HG02571 (cell line): ENCODE results near the gene SLC35A4.

Experiments
- ATAC-seq: cut with Tn5 transposase; IDR thresholded peaks from one replicate; pipeline ENCODE4 v1.9.1; 2021; ENCODE audit warnings: mild to moderate bottlenecking, moderate library complexity; ENCODE audit not compliant: unreplicated experiment

SLC35A4 gene, protein sequence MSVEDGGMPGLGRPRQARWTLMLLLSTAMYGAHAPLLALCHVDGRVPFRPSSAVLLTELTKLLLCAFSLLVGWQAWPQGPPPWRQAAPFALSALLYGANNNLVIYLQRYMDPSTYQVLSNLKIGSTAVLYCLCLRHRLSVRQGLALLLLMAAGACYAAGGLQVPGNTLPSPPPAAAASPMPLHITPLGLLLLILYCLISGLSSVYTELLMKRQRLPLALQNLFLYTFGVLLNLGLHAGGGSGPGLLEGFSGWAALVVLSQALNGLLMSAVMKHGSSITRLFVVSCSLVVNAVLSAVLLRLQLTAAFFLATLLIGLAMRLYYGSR

DNA sequence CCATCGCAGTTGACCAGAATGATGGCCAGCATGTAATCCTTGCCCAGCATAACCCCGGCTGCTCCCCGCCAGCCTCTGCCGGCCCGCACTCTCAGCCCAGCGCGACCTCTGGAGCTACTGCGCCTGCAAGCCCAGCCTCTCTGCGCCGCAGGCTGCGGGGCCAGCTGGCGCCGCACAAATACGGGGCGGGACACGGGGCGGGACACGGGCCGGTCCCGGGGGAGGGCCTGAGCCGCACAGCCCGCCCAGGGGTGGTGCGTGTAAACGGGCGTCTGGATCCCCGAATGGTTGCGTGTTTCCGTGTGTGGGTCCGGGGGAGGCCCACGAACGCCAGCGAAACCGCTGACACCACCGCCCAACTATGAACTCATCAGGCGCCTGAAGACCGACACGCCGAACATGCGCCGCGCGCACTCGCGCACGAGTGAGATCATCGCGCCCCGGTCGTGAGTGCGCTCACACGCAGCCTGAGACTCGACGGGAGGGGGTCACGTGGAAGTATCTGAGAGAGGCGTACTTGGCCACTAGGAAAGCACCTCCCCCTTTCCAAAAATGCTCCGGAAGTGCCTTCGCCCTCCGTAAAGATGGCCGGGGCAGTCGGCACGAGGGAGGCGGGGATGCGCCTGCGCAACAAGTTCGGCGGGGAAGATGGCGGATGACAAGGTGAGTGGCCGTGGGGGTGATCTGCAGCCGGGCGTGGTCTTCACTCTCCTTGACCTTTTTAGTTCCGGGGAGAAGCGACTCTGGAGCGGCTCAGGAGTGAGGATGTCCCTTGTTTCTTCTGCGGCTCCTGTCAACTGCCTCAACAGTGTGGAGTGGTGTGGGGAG, at the start of gene SLC35A4, which contains the start of gene APBB3:
SLC35A4 (plus strand) TSS at position 633 of the 828 bp plus-strand sequence. CDS start 2,342 bp downstream, outside the sequence.
APBB3 (minus strand) TSS at position 403 of the 828 bp plus-strand sequence; CDS start at position 50, 353 bp downstream.
- ATAC-seq, result peak; percentile 87

DNA sequence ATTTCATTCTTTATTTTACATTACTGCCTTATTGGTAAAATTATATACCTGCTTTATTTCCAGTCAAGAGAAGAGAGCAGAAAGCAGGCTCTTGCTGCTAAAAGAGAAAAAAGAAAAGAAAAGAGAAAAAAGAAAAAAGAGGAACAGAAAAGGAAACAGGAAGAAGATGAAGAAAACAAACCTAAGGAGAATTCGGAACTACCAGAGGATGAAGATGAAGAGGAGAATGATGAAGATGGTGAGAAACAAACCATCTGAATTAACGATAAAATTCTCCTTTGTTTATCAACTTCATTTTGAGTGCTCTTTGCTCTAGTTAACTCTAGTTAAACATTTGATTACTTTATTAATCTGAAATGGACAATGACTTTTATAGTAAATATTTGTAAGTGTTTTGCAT, 40.6 kb upstream of the SLC35A4 start:
- ATAC-seq, result no peak

DNA sequence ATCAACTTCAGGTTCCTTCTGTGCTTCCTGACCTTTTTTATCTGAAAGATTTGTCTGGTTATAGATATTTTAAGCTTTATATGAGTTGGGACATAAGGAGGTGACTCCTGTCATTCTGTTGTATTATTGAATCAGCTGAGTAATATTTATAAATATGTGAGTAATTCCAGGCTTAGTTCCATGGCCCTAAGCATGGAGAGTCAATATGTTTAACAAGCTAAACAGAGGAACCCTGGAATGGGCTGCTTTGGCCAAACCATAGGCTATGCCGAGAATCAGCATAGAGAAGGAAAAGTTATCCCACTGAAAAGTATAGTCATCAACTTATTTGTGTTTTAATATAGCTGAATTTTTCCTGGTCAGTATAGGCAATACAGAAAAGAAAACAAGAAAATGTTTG, 24.4 kb upstream of the SLC35A4 start:
- no peak for ATAC-seq

DNA sequence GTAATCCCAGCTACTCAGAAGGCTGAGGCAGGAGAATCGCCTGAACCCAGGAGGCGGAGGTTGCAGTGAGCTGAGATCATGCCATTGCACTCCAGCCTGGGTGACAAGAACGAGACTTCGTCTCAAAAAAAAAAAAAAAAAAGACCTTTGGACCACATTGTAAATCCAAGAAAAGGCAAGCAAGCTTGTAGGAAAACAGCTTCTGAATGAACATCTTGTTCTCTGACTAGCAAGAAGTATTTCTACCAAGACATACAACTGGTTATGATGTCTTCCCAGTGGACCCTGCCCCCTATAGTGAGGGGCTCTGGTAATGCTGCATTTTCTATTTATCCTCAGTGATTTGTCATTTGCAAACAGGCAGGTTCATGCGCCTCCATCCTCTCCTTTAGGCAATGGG, 21.7 kb upstream of the SLC35A4 start:
- no peak for ATAC-seq

DNA sequence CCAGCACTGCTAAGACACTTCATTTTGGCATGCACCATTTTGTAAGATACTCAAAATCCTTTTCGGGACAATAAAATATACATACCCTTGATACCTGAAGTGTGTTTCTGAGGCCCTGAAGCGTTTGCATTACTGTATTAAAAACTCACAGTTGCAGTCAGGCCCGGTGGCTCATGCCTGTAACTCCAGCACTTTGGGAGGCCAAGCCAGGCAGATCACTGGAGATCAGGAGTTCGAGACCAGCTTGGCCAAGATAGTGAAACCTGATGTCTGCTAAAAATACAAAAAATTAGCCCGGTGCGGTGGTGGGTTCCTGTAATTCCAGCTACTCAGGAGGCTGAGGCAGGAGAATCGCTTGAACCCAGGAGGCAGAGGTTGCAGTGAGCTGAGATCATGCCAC, 19.6 kb upstream of the SLC35A4 start:
- no peak for ATAC-seq

DNA sequence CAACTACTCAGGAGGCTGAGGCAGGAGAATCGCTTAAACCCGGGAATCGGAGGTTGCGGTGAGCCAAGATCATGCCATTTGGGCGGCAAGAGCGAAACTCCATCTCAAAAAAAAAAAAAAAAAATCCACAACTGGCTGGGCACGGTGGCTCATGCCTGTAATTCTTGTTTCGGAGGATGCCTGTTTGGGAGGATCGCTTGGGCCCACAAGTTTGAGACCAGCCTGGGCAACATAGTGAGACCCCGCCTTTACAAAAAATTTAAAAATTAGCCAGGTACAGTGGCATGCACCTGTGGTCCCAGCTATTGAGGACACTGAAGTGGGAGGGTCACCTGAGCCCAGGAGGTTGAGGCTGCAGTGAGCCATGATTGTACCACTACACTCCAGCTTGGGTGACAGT, 19.0 kb upstream of the SLC35A4 start:
- no peak for ATAC-seq

DNA sequence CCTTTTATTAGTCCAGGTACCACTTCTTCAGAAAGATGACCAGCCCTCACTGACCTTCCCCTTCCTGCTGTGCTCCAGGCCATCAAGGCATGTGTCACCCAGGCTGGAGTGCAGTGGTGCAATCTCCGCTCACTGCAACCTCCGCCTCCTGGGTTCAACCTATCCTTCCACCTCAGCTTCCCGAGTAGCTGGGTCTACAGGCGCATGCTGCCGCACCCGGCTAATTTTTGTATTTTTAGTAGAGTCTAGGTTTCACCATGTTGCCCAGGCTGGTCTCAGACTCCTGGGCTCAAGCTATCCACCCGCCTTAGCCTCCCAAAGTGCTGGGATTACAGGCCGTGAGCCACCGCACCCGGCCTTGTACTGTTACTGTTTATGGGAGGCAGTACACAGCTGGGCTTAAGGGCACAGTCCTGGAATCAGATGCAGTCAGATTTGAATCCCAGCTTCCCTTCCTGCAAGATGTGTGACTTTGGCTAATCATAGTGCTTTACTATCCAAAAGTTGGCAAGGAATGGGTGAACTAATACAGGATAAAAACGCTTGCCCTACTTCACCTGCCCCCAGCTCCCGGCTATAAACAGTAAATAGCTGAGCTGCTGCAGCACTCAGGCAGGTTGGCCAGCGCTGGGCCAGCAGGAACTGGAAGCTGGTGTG, 17.6 kb upstream of the SLC35A4 start:
- ATAC-seq, result peak; percentile 6

DNA sequence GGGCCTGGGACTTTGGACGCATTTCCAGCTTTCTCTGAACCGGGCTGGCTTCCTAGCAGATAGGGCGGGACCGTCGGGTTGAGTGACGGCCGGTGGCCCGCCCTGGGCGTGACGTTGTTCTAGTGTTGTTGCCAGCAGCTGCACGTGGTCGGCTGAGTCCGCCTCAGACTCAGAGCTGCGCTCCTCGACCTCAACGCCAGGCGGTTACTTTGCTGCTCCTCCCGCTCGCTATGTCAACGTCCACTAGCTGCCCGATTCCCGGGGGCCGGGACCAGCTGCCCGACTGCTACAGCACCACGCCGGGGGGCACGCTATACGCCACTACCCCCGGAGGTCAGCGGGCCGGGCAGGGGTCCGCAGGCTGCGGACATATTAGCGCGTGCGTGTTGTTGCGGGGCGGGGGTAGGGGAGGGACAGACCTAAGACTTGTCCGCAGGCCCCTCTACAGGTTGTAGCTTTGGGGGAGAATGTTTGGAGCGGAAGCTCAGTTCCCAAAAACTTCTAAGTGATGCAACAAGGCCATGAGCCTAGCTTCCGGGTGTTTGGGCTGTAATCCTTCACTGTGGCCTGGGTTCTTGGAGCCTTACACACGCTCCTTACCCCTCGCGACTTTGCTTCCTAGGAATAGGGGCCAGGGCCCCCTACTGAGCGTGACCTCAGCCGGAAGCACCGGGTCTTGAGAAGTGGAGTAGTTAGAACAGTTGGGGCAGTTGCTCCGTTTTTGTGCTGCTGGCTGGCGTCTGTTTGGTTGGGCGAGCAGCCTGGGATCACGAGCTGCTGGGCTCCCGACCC, 16.9 kb upstream of the SLC35A4 start, which contains the start of gene EIF4EBP3:
EIF4EBP3 (plus strand) TSS at position 155 of the 792 bp plus-strand sequence; CDS start at position 231, 76 bp downstream.
- ATAC-seq, result peak; percentile 97

DNA sequence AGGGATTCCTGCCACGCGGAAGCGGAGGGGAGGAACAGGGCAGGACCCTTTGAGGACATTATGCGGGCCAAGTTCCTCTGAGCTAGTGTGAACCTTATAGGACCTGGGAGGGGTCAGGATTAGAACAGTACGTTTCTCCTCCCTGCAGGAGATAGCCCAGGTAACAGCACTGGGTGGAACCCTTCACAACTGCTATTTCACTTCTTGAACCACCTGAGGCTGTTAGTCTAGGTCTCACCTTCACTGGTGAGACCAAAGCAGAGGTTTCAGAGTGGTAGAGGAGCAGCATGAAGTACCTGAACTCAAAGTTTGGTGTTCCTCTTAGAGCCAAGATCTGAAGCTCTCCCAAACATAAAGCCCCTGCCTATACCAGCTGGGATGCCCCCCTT, 16.3 kb upstream of the SLC35A4 start:
- ATAC-seq, result no peak

DNA sequence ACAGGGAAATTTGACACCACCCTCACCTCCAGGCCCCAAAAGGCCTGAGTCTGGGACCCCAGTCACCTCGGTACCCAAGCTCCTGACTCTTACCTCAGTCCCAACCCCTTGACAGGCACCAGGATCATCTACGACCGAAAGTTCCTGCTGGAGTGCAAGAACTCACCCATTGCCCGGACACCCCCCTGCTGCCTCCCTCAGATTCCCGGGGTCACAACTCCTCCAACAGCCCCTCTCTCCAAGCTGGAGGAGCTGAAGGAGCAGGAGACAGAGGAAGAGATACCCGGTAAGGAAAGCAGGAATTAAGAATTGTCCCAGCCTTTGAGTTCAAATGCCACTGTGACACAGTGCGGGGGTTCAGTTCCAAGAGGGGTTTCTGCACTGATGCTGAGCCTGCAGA, 15.8 kb upstream of the SLC35A4 start:
- ATAC-seq, result no peak

DNA sequence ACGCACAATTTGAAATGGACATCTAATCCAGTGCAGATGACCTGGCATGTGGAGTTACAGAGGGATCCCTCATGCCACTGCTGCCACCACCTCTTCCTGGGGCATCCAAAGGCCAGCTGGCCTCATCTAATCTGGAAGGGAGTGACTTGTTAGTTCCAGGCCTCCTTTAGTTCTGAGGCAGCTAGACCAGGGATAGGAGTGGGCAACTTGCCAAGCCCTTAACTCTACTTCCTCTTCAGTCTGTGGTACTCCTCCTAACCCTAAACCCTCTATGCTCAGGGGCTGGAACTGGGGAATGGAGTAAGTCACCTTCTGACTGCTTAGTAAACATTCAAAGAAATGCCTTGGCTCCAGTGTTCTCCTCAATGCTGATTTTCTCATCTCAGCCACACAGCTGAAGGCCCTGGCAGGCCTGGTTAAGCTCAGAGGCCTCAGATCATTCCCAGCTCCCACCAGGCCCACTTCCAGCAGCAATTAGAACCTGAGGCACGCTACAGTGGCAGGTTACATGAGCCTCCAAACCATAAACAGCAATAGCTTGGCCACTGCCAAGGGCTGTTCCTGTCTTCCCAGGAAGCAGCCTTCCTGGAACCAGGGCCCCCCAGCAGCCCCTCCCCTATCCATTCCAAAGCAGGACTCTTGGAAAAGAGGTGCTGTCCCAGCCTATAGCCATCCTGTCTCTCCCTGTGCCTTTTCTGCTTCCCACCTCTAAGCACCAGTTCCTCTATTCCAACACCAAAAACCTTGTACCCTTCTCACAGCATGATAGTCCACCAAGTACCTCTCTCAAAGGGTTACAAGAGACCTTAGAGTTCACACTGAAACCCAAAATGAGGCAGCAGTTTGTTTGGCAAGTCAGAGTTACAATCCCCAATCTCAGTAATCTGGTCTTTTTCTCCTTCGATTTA, 15.1 kb upstream of the SLC35A4 start:
- no peak for ATAC-seq

DNA sequence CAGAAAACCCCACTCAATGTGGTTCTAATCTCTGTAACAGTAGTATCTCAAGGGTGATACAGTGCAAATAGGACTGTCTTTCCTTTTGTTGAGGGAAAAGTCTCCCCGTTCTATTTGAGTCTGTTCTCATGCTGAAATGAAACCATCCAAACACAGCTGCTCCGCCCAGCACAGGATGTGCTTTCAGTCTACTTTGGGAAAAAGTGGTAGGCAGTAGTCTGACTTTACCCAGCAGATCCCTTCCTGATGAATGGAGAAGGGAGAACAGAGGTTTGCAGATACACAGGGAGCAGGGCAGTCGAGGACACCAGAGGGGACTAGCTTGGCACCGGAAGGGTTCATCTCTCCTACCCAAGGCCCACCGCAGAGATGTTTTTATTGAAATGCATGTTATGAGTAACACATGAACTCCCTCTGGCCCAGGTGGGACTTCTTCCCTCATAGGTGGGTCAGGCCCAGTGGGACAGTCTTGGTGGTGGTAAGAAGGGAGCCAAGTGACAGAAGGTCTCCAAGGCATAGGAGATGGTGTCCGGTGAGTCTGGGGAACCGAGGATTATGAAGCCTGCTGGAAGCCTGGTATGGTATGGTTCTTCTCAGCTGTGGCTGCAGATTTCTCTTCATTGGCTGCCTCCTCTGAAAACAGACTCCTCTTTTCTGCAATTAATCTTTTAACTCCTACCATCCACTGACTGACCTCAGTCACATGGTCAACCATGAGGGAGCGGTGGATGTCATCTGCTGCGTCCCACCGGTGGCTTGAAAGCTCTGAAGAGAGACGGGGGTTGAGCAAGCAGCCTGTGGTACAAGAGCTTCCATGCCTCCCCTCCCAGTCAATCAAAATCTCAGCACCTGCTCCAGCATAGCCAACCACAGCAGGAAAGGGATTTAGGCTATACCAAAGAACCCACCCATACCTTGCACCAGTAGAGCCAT, 14.2 kb upstream of the SLC35A4 start:
- ATAC-seq, result no peak

DNA sequence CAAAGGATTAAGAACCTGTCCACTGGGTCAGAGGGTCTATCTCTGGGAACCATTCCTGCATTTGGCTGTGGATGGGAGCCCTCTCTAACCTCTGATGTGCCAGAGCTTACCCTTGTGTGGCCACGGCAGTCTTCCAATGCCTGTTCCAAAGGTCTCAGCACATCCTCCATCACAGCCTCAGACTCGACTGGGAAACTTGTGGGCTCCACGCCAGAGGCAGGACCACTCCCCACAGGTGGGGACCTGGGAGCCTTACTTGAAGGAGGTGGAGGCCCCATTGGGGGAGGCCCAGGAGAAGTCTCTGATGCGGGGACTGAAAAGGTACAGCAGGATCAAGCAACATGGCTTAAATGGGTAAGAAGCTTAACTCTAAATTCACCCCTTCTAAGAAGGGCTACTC, 12.8 kb upstream of the SLC35A4 start:
- no peak for ATAC-seq

DNA sequence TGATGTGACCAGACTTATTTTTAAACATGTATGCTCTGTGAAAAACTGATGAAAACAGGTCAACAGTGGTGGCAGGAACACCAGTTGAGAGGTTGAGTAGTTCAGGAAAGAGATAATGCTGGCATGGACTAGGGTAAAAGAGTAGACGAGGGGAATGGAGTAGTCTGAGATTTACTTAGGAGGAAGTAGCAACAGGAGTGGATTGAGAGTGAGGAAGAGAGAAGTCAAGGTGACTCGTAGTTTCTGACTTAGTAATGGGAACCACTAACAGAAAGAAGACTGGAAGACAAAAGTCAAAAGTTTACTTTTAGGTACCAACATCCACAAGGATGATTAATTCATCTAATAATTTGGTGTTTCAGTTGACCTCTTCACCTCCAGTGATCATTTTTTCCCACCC, 11.0 kb upstream of the SLC35A4 start:
- ATAC-seq, result no peak

DNA sequence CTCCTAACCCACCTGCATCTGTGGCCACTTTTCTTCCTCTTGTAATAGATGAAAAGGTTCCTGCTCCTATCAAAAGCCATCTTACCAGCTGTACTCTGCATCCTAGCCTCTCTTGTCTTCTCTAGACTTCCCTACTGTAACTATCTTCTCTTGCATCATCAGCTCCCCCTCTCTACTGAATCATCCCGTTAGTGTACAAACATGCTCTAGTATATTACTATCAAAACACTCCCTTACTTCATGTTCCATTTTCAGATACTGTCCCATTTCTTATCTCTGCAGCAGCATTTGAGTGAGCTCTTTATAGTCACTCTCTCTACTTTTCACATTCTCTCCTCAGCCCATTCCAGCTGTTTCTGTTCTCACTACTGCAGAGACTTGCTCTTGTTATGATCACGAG, 10.2 kb upstream of the SLC35A4 start:
- ATAC-seq, result no peak

DNA sequence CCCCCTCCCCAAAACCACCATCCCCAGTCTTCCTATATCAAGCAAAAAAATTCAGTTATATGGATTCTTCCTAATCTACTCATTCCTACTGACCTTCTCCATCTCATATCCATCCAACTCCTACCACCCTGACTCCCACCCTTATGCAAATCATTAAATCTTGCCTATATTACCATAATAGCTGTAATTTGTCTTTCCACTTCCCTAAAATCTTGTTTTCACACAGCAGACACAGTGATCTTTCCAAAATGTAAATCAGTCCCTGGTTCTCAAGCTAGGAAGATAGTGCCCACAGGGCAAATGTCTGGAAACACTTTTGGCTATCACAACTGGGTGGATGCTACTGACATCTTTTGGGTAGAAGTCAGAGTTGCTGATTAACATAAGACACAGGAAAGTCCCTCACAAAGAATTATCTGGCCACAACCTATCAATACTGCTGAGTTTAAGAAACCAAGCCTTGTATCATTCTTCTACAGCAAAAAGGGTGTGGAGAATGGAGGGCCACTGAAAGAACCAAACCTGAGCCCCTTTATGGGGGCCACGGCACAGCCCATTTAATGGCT, 8.8 kb upstream of the SLC35A4 start:
- ATAC-seq, result no peak

DNA sequence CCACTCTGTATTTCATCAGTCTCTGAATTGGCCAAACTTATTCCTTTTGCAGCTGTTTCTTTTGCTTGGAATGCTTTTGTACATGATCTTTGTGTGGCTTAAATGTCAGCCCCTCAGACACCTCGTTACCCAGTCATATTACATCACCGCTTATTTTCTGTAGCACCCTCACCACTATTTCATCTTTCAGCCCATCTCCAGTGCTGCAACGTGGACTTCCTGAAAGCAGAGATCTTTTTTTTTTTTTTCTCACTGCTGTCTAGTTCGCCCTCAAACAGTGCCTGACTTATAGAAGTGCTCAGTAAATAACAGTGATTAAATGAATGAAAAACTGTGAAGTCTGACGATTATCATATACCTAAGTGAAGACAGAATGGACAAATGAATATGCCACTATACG, 8.2 kb upstream of the SLC35A4 start:
- no peak for ATAC-seq

DNA sequence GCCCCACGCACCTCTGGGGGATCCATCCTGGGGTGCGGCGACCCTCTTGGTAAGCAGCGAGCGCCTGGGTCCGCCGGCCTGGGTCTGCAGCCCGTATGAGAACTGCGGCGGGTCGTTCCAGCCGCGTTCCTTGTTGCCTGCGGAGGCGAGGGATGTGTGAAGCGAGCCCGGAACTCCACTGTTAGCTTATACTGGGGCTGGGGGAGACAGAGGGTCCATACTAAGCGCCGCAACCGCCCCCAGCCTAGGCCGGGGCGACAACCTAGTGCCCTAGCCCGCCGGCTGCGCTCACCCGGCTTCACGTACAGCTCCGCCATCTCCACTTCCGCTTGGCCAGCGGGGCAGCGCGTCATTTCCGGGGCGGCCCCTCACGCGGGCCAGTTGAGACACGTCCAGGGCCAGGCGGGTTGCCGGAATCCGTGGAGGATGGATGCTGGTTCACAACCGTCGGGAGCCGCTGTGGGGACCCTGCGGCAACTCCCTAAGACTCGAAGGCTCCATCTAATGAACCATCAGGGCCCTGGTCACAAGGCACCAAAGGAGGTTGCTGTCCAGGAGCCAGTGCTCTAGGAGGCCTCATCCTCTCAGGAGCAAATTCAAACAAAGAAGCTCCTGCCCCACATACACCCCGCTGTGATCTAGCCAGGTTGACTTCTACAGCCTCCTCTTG, 7.4 kb upstream of the SLC35A4 start, which contains the start of gene SRA1:
SRA1 (minus strand) TSS at position 338 of the 670 bp plus-strand sequence; CDS start at position 317, 21 bp downstream.
- ATAC-seq, result peak; percentile 95
